Measurements from ENCODE around the gene EFCAB6.
"Not testable (repeated sequence)": the region's sequence is repeated elsewhere in the genome, so short reads cannot be mapped to it uniquely, and the experiment has no call there.

Gene EFCAB6

DNA sequence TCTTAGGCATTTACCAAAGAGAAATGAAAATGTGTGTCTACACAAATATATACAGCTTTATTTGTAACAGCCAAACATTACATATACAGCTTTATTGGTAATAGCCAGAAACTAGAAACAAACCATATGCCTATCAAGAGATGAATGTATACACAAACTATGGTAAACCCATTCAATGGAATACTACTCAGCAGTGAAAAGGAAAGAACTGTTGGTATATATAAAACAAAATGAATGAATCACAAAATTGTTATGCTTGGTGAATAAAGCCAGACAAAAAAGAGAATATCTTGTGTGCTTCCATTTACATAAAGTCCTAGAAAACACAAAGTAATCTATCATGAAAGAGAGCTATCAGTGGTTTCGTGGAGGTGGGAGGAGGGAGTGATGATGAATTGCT, 142.9 kb downstream of the EFCAB6 start:
- Histone ChIP-seq H3F3A (ENCODE audit: control insufficient read depth, insufficient read depth) (no peaks in the 10 kb centered on the region), H3K4me1 (ENCODE audit: control insufficient read depth, low read length) (no peaks in the 10 kb centered on the region), H3K9me2 (replicated peaks; ENCODE audit: control insufficient read depth, low read length) (no peaks in the 10 kb centered on the region), H3K27me3 (ENCODE audit: control insufficient read depth, low read length) (no peaks in the 10 kb centered on the region), H4K20me1 (ENCODE audit: control insufficient read depth, insufficient read depth, low read depth, low read length) (no peaks in the 10 kb centered on the region), H3K79me2 (ENCODE audit: control insufficient read depth, low read length) (no peaks in the 10 kb centered on the region), H3K9me3 (ENCODE audit: control insufficient read depth, insufficient read depth, low read length) (no peaks in the 10 kb centered on the region), H3K4me2 (ENCODE audit: low read length) (no peak overlapping the region), H3K4me3 (ENCODE audit: low read length) (no peak overlapping the region), H3K36me3 (ENCODE audit: control insufficient read depth, low read length) (no peaks in the 10 kb centered on the region), H3K27ac (ENCODE audit: low read depth, low read length) (no peak overlapping the region)
- TF ChIP-seq, protein P1, sequence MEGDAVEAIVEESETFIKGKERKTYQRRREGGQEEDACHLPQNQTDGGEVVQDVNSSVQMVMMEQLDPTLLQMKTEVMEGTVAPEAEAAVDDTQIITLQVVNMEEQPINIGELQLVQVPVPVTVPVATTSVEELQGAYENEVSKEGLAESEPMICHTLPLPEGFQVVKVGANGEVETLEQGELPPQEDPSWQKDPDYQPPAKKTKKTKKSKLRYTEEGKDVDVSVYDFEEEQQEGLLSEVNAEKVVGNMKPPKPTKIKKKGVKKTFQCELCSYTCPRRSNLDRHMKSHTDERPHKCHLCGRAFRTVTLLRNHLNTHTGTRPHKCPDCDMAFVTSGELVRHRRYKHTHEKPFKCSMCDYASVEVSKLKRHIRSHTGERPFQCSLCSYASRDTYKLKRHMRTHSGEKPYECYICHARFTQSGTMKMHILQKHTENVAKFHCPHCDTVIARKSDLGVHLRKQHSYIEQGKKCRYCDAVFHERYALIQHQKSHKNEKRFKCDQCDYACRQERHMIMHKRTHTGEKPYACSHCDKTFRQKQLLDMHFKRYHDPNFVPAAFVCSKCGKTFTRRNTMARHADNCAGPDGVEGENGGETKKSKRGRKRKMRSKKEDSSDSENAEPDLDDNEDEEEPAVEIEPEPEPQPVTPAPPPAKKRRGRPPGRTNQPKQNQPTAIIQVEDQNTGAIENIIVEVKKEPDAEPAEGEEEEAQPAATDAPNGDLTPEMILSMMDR (IDR thresholded peaks at IDR 0.05; ENCODE audit: low read depth, low read length, poor library complexity, severe bottlenecking): no peak
- no peak for TF ChIP-seq EZH2phosphoT487 (IDR thresholded peaks at IDR 0.05; ENCODE audit: borderline replicate concordance, low read length)

DNA sequence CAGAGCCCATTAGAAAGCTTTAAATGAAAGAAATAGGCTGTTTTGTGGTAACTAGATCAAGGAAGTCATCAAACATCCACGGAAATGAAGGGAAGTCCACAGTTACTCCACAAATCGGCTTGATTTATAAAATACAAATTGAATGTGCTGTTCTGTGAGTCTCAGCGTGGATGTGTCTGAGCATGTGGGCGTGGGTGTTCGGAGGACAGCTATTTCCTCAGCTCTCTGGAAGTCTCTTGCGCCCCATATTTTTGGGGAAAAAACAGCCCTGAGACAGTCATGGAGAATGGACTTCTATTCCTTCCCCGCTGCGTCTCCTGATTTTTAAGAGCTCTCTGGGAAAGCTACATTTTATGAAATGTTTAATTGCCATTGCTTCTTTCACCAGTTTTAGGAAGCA, 144.4 kb downstream of the EFCAB6 start:
- Histone ChIP-seq H3K4me3 (ENCODE audit: low read length) (no peak overlapping the region), H3K36me3 (ENCODE audit: control insufficient read depth, low read length) (no peaks in the 10 kb centered on the region), H3K27ac (ENCODE audit: low read depth, low read length) (no peak overlapping the region)

DNA sequence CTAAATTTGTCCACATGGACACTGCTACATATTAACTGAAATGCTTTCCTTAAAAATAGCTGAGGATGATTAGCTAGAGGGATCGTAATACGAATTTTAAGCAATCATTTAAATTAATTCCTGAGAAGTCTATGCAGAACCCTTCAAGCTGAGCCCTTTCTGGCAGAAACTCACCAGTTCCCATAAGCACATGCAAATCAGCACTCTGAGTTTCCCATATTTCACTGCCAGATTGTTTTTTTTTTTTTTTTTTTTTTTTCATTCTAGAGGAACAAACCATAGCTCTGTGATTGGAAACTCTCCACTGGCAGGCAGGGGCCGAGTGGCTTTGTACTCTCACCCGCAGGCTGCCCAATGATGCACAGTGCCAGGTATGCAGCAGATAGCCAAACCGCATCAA, 145.6 kb downstream of the EFCAB6 start:
- Histone ChIP-seq H3K27ac (ENCODE audit: low read depth, low read length) (no peak overlapping the region), H3K79me2 (ENCODE audit: control insufficient read depth, low read length) (no peaks in the 10 kb centered on the region), H3K4me1 (ENCODE audit: control insufficient read depth, low read length) (no peaks in the 10 kb centered on the region), H3K27me3 (ENCODE audit: control insufficient read depth, low read length) (no peaks in the 10 kb centered on the region), H3K4me3 (ENCODE audit: low read length) (no peak overlapping the region), H3F3A (ENCODE audit: control insufficient read depth, insufficient read depth) (no peaks in the 10 kb centered on the region), H3K9me2 (replicated peaks; ENCODE audit: control insufficient read depth, low read length) (no peaks in the 10 kb centered on the region), H3K9me3 (ENCODE audit: control insufficient read depth, insufficient read depth, low read length) (no peaks in the 10 kb centered on the region), H4K20me1 (ENCODE audit: control insufficient read depth, insufficient read depth, low read depth, low read length) (no peaks in the 10 kb centered on the region), H3K36me3 (ENCODE audit: control insufficient read depth, low read length) (no peaks in the 10 kb centered on the region), H3K4me2 (ENCODE audit: low read length) (no peak overlapping the region)
- no peak for TF ChIP-seq EZH2phosphoT487 (IDR thresholded peaks at IDR 0.05; ENCODE audit: borderline replicate concordance, low read length)
- TF ChIP-seq, protein P1 (IDR thresholded peaks at IDR 0.05; ENCODE audit: low read depth, low read length, poor library complexity, severe bottlenecking): no peak

More for the DNA sequence above, 144.4 kb downstream of the EFCAB6 start:
- H3K9me2 ChIP-seq (replicated peaks; ENCODE audit: control insufficient read depth, low read length): no peaks in the 10 kb centered on the region
- H3K9me3 ChIP-seq (ENCODE audit: control insufficient read depth, insufficient read depth, low read length): no peaks in the 10 kb centered on the region
- no peaks in the 10 kb centered on the region for H3K4me1 ChIP-seq (ENCODE audit: control insufficient read depth, low read length)
- H3K4me2 ChIP-seq (ENCODE audit: low read length): no peak overlapping the region
- no peaks in the 10 kb centered on the region for H3F3A ChIP-seq (ENCODE audit: control insufficient read depth, insufficient read depth)
- H3K79me2 ChIP-seq (ENCODE audit: control insufficient read depth, low read length): no peaks in the 10 kb centered on the region
- no peaks in the 10 kb centered on the region for H3K27me3 ChIP-seq (ENCODE audit: control insufficient read depth, low read length)
- no peaks in the 10 kb centered on the region for H4K20me1 ChIP-seq (ENCODE audit: control insufficient read depth, insufficient read depth, low read depth, low read length)
- TF ChIP-seq, protein P1 (IDR thresholded peaks at IDR 0.05; ENCODE audit: low read depth, low read length, poor library complexity, severe bottlenecking): no peak
- TF ChIP-seq EZH2phosphoT487 (IDR thresholded peaks at IDR 0.05; ENCODE audit: borderline replicate concordance, low read length): no peak

DNA sequence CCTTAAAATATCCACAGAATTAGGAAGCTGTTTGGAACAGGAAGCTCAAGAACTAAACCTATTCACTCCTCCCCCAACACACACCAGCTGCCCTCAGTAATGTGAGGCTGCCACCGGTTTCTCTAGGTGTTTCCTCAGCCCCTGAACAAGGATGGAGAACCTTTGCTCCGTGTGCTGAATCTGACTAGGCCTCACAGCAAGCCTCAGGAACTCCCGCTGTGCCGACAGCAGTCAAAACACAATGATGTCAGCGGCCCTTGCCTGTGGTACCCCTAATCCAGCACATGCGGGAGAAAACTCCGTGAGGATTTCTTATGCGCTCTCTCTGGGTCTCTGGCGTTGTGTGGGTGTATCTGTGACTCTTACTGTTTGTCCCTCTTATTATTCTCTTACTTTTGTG, 153.3 kb downstream of the EFCAB6 start:
- Histone ChIP-seq H3K27ac (ENCODE audit: low read depth, low read length) (no peak overlapping the region), H4K20me1 (ENCODE audit: control insufficient read depth, insufficient read depth, low read depth, low read length) (no peaks in the 10 kb centered on the region), H3K27me3 (ENCODE audit: control insufficient read depth, low read length) (no peaks in the 10 kb centered on the region), H3K4me1 (ENCODE audit: control insufficient read depth, low read length) (no peaks in the 10 kb centered on the region), H3K79me2 (ENCODE audit: control insufficient read depth, low read length) (no peaks in the 10 kb centered on the region), H3K9me3 (ENCODE audit: control insufficient read depth, insufficient read depth, low read length) (no peaks in the 10 kb centered on the region), H3K4me3 (ENCODE audit: low read length) (no peak overlapping the region), H3K4me2 (ENCODE audit: low read length) (no peak overlapping the region), H3F3A (ENCODE audit: control insufficient read depth, insufficient read depth) (no peaks in the 10 kb centered on the region), H3K36me3 (ENCODE audit: control insufficient read depth, low read length) (no peaks in the 10 kb centered on the region), H3K9me2 (replicated peaks; ENCODE audit: control insufficient read depth, low read length) (no peaks in the 10 kb centered on the region)
- TF ChIP-seq EZH2phosphoT487 (IDR thresholded peaks at IDR 0.05; ENCODE audit: borderline replicate concordance, low read length): no peak
- TF ChIP-seq, protein P1 (IDR thresholded peaks at IDR 0.05; ENCODE audit: low read depth, low read length, poor library complexity, severe bottlenecking): no peak

DNA sequence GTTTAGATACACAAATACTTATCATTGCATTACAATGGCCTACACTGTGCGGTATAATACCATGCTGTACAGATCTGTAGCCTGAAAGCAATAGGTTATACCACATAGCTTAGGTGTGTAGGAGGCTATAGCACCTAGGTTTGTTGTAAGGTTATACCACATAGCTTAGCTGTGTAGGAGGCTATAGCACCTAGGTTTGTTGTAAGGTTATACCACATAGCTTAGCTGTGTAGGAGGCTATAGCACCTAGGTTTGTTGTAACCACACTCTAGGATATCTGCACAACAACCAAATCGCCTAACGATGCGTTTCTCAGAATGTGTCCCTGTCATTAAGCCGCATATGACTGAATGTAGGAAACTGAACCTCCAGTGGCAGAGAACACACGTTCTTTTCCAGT, 155.5 kb downstream of the EFCAB6 start:
- H4K20me1 ChIP-seq (ENCODE audit: control insufficient read depth, insufficient read depth, low read depth, low read length); H3K9me2 ChIP-seq (replicated peaks; ENCODE audit: control insufficient read depth, low read length); H3K4me3 ChIP-seq (ENCODE audit: low read length); H3K79me2 ChIP-seq (ENCODE audit: control insufficient read depth, low read length); H3K9me3 ChIP-seq (ENCODE audit: control insufficient read depth, insufficient read depth, low read length); H3K4me2 ChIP-seq (ENCODE audit: low read length); H3K36me3 ChIP-seq (ENCODE audit: control insufficient read depth, low read length); H3F3A ChIP-seq (ENCODE audit: control insufficient read depth, insufficient read depth); H3K27ac ChIP-seq (ENCODE audit: low read depth, low read length); H3K27me3 ChIP-seq (ENCODE audit: control insufficient read depth, low read length); H3K4me1 ChIP-seq (ENCODE audit: control insufficient read depth, low read length): not testable (repeated sequence)

Data from DOHH2 (cell line).